Right lobe of liver (tissue), 6 donors: ENCODE data around the gene VSTM2L. TPM values are rescaled to one million over a fixed set of nuclear protein-coding genes. Genes with fewer than 3 reads are reported as not detected.

Experiments used
- ATAC-seq, 4 donors: fragments of 200-7000 bp; cut with Tn5 transposase; one replicate each; pipeline ENCODE4 v1.9.1; 2020; ENCODE audit warnings: mild to moderate bottlenecking in 4 of 4, moderate library complexity in 4 of 4
- DNase-seq, 3 donors: peaks; one replicate each; pipeline ENCODE4 v3.0.0-alpha.2; 2020
- H3K27ac ChIP-seq, 3 donors: fragments of 200-600 bp; one replicate each; pipeline ENCODE4 v1.8.0; 2022
- H3K27me3 ChIP-seq, 2 donors: fragments of 200-600 bp; one replicate each; pipeline ENCODE4 v1.8.0; 2022
- H3K36me3 ChIP-seq, 4 donors: fragments of 200-600 bp; sonication (generic) in 1 of 4; one replicate each; pipeline versions ENCODE4 v1.5.1 to v1.8.0; 2017 to 2022; ENCODE audit warnings: control low read depth in 1 of 4
- H3K4me1 ChIP-seq, 4 donors: fragments of 200-600 bp; sonication (generic) in 1 of 4; one replicate each; pipeline versions ENCODE4 v1.5.1 to v1.8.0; 2017 to 2022; ENCODE audit warnings: control low read depth in 1 of 4
- H3K4me3 ChIP-seq, 3 donors: fragments of 200-600 bp; one replicate each; pipeline ENCODE4 v1.8.0; 2022
- H3K9me3 ChIP-seq, 4 donors: fragments of 200-600 bp; sonication (generic) in 1 of 4; one replicate each; pipeline versions ENCODE4 v1.5.1 to v1.8.0; 2017 to 2022; ENCODE audit warnings: control low read depth in 1 of 4
- POLR2A ChIP-seq: fragments of 450-650 bp; IDR thresholded peaks from one replicate; pipeline ENCODE4 v1.6.1; 2017; ENCODE audit warnings: antibody characterized with exemption, mild to moderate bottlenecking
- WGBS: methylation state at CpG from one replicate; pipeline ENCODE4 v1.1.6; 2018; ENCODE audit warnings: low coverage, low lambda C conversion rate; ENCODE audit not compliant: insufficient coverage; ENCODE audit errors: missing lambda C conversion rate; 5-methylcytosine and 5-hydroxymethylcytosine counted together
- intact Hi-C, 2 donors: fragments of 100-400 bp; cut with DNase I; formaldehyde crosslinking; loops; one replicate each; pipeline versions ENCODE4 v1.11.2 to v1.14.1; 2022
- total RNA-seq, 6 experiments: library from RNA; depleted of rRNA in 2 of 6; stranded (reverse); fragments of >200 nt in 2 of 6; fragmentation: NEBNext Ultra II Directional in 3 of 6; extraction: Animal tissue kit (Norgen Biotek cat#: 25700) in 3 of 6; gene quantifications; one replicate each; pipeline versions ENCODE4 v1.1.0 to v1.2.4, GENCODE V29; 2016 to 2023
- TF ChIP-seq, protein P1 (sequence below), 4 donors: fragments of 200-600 bp in 3 of 4; fragments of 450-650 bp in 1 of 4; IDR thresholded peaks; one replicate each; pipeline versions ENCODE4 v1.5.1 to v1.8.0; 2016 to 2022; ENCODE audit warnings: antibody characterized with exemption in 4 of 4, mild to moderate bottlenecking in 2 of 4
- donor health status: DM: no; HTN: yes; CAD: no.
- donor health status: DM: no; HTN: no; CAD: no.
- donor health status: DM: no; HTN: no; CAD: no.
- donor health status: DM: no; HTN: yes; CAD: no.
- donor health status: DM: no; HTN: yes; CAD: no.

The VSTM2L gene
- total RNA-seq, 6 experiments from 2014 or later: 0.56 to 10.7 (median 1.8) TPM

DNA sequence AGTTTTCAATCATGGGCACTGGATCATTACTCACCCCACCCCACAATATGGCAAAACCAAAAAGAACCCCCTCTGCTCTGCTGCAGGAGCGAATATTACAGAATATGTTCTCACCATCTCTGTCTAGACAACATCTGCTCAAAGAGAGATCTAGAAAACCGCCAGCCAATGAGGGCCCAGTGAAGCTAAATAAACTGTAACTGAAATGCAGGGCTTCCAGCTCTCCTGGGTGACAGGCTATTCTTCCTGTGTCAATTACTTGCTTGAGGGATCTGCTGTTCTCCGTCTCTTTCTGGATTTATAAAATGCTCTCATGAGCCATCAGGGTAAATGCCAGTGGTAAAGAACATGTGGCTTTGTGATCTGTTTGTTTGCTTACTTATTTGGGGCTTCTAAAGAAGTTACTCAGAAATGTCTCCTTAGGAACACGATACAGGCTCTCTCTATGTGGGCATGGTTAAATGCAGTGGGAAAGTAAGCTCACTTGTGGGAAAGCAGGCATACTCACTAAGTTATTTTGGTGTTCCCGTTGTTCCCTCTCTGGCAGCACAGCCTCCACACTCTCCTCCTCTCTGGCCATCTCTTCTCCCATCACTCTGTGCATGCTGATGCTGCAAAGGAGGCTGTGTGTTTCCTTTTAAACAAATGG is 85.5 kb downstream of the VSTM2L start:
- no peak for ATAC-seq
- intact Hi-C loops: no loop called here
- Histone ChIP-seq H3K36me3 (no peaks in the 10 kb centered on the region), H3K9me3 (no peaks in the 10 kb centered on the region), H3K27ac (peak overlapping the region in 2 of 3 donors; percentile 70 to 83), H3K27me3 (no peaks in the 10 kb centered on the region), H3K4me1 (peaks cover 0 to 72% (median 28%) of the 10 kb centered on the region in 4 donors), H3K4me3 (no peak overlapping the region)
- no peak for TF ChIP-seq POLR2A
- TF ChIP-seq, protein P1, sequence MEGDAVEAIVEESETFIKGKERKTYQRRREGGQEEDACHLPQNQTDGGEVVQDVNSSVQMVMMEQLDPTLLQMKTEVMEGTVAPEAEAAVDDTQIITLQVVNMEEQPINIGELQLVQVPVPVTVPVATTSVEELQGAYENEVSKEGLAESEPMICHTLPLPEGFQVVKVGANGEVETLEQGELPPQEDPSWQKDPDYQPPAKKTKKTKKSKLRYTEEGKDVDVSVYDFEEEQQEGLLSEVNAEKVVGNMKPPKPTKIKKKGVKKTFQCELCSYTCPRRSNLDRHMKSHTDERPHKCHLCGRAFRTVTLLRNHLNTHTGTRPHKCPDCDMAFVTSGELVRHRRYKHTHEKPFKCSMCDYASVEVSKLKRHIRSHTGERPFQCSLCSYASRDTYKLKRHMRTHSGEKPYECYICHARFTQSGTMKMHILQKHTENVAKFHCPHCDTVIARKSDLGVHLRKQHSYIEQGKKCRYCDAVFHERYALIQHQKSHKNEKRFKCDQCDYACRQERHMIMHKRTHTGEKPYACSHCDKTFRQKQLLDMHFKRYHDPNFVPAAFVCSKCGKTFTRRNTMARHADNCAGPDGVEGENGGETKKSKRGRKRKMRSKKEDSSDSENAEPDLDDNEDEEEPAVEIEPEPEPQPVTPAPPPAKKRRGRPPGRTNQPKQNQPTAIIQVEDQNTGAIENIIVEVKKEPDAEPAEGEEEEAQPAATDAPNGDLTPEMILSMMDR (IDR thresholded peaks at IDR 0.05): no peak
- no peak for DNase-seq
- WGBS: 94% methylated on average over 3 of the region's 5 CpGs

- DNase-seq (no peak), ATAC-seq (no peak)
- peaks cover 0 to 3% (median 1%) of the 10 kb centered on the region in 4 donors for H3K36me3 ChIP-seq
- H3K27me3 ChIP-seq: no peaks in the 10 kb centered on the region
- 50% methylated on average over 7 of the region's 7 CpGs for WGBS
- no peak overlapping the region for H3K4me3 ChIP-seq
- H3K27ac ChIP-seq: peak overlapping the region in 1 of 3 donors; percentile 9
- TF ChIP-seq, protein P1 (IDR thresholded peaks at IDR 0.05): no peak
- no peak for TF ChIP-seq POLR2A
- intact Hi-C loops: loop anchor here in 1 of 2 donors (10.0 kb wide), 1 partner anchor 85 kb away; the partner anchor contains the start of gene VSTM2L
- H3K4me1 ChIP-seq: peaks cover 0 to 61% (median 23%) of the 10 kb centered on the region in 4 donors
- H3K9me3 ChIP-seq: no peaks in the 10 kb centered on the region
Observed at GRCh38 chr20:37989601-37990295, 86.8 kb downstream of the VSTM2L start.

DNA sequence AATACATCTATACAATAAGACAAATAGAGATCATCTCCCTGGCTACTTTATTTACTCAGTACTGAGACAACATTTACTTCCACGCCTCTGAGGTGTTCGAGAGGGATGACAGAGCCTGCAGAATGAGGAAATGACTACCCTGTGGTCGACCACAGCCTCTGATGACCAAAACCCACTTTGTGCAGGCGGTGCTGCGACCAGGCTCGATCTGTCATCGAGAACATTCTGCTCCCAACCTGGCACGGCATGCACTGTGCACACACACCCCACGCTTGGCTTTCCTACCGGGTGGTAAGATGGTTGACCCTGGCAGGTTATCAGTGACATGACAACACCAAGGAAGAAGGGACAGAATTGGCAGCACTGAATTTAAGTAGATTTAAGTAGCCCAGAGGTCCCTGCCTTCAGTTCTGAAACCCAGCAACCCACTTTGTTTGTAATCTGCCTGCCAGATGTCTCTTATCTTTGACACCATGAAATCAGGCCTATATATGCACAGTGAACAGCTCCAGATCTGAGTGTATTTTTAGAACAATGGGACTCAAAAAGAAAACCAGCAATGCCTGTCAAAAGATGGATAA is 87.7 kb downstream of the VSTM2L start:
- 13% methylated on average over 10 of the region's 10 CpGs for WGBS
- intact Hi-C loops: loop anchor here in 1 of 2 donors (10.0 kb wide), 1 partner anchor 86 kb away; the partner anchor contains the start of gene VSTM2L
- Histone ChIP-seq H3K27ac (peak overlapping the region in 2 of 3 donors; percentile 9), H3K4me1 (peaks cover 0 to 51% (median 21%) of the 10 kb centered on the region in 4 donors), H3K27me3 (no peaks in the 10 kb centered on the region), H3K4me3 (no peak overlapping the region), H3K9me3 (no peaks in the 10 kb centered on the region), H3K36me3 (peaks cover 0 to 12% (median 3%) of the 10 kb centered on the region in 4 donors)
- peak; percentile 1 to 50 (median 25) for ATAC-seq
- DNase-seq: peak in 2 of 3 donors; percentile 56 to 65
- TF ChIP-seq, protein P1 (IDR thresholded peaks at IDR 0.05): no peak
- TF ChIP-seq POLR2A: no peak

DNA sequence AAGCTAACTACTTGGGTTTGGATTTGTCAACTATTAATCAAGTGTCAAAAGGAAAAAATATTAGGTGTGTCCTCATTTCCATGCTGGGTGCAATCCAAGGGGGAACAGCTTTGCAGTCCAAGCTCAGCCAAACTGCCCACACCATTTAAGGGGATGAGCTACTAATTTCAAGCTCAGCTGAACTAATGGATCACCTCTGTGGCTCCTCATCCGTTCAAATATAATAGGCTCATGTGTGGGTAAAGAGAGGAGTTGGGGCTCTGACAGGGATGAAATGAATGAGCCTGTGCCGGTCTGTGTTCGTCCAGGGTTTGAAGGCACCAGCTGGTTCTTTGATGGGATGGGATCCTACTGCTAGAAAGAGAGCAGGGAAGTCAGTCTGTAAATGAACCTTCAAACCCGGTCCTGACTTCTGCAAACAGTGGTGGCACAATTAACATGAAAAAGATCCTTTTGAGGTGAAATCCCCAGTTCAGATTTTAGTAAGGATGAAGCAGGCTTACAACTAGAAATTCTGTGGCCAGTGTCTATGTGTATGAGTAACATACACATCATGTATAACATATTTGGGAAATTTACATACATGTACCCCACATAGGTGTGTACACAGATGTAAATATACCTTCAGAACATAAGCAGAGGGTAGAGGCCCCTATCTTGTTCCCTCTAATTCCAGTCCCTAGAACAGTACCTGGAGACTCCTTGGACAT is 88.4 kb downstream of the VSTM2L start:
- 88% methylated on average over 4 of the region's 4 CpGs for WGBS
- ATAC-seq: no peak
- intact Hi-C loops: loop anchor here in 1 of 2 donors (10.0 kb wide), 1 partner anchor 87 kb away; the partner anchor contains the start of gene VSTM2L
- Histone ChIP-seq H3K4me1 (peaks cover 0 to 47% (median 20%) of the 10 kb centered on the region in 4 donors), H3K27me3 (no peaks in the 10 kb centered on the region), H3K36me3 (peaks cover 0 to 14% (median 7%) of the 10 kb centered on the region in 4 donors), H3K9me3 (no peaks in the 10 kb centered on the region), H3K4me3 (no peak overlapping the region), H3K27ac (peak overlapping the region in 2 of 3 donors; percentile 9)
- TF ChIP-seq, protein P1 (IDR thresholded peaks at IDR 0.05): no peak
- TF ChIP-seq POLR2A: no peak
- no peak for DNase-seq
